ENCODE results near the gene GABRR2. TPM values are rescaled to one million over a fixed set of nuclear protein-coding genes. Genes with fewer than 3 reads are reported as not detected.

GABRR2 gene
- total RNA-seq, 4 donors from 2014 or later = 0.70 to 6.6 (median 2.1) TPM

DNA sequence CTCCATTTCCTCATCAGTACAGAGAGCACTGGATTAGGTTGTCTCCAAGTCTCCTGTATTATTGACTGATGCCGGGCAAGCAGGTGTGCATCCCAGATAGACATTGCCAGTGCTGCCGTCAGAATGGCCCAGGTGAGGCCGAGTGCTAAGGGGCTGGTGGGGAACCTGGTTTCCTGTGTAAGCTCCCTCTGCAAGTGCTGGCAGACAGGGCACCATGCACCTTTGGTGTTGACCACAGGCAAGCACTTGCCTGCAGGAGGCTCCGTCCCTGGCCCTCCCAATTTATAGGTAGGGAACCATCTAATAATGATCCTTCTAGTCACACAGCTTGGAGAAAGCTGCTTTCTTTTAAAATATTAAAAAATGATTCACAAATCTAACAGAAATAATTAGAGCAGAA is 98.7 kb downstream of the GABRR2 start:
- TF ChIP-seq, protein P1, sequence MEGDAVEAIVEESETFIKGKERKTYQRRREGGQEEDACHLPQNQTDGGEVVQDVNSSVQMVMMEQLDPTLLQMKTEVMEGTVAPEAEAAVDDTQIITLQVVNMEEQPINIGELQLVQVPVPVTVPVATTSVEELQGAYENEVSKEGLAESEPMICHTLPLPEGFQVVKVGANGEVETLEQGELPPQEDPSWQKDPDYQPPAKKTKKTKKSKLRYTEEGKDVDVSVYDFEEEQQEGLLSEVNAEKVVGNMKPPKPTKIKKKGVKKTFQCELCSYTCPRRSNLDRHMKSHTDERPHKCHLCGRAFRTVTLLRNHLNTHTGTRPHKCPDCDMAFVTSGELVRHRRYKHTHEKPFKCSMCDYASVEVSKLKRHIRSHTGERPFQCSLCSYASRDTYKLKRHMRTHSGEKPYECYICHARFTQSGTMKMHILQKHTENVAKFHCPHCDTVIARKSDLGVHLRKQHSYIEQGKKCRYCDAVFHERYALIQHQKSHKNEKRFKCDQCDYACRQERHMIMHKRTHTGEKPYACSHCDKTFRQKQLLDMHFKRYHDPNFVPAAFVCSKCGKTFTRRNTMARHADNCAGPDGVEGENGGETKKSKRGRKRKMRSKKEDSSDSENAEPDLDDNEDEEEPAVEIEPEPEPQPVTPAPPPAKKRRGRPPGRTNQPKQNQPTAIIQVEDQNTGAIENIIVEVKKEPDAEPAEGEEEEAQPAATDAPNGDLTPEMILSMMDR (IDR thresholded peaks at IDR 0.05) = no peak
- TF ChIP-seq POLR2A (IDR thresholded peaks at IDR 0.05) = no peak
- Histone ChIP-seq H3K9me3 (no peaks in the 10 kb centered on the region), H3K4me3 (no peak overlapping the region), H3K27me3 (no peaks in the 10 kb centered on the region), H3K36me3 (no peaks in the 10 kb centered on the region), H3K4me1 (no peaks in the 10 kb centered on the region), H3K27ac (no peak overlapping the region)
- DNase-seq = no peak

GRCh38 chr6:89215391-89215790 is 99.7 kb downstream of the GABRR2 start:
- no peaks in the 10 kb centered on the region for H3K9me3 ChIP-seq
- no peaks in the 10 kb centered on the region for H3K36me3 ChIP-seq
- no peak for TF ChIP-seq POLR2A (IDR thresholded peaks at IDR 0.05)
- H3K27me3 ChIP-seq = no peaks in the 10 kb centered on the region
- DNase-seq = no peak
- no peak overlapping the region for H3K4me3 ChIP-seq
- H3K4me1 ChIP-seq = no peaks in the 10 kb centered on the region
- H3K27ac ChIP-seq = no peak overlapping the region

DNA sequence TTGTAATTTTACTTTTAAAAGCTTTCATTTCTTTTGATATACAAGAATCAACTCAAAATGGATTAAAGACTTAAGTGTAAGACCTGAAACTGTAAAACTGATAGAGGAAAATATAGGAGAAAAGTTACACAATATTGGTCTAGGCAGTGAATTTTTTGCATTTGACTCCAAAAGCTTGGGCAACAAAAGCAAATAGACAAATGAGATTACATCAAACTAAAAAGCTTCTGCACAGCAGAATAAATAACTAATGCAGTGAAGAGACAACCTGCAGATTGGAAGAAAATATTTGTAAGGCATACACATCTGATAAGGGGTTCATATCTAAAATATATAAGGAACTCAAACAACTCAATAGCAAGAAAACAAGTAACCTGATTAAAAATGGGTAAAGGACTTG is 100.9 kb downstream of the GABRR2 start:
- TF ChIP-seq POLR2A (IDR thresholded peaks at IDR 0.05) = no peak
- TF ChIP-seq, protein P1 (IDR thresholded peaks at IDR 0.05) = no peak
- Histone ChIP-seq H3K27ac (no peak overlapping the region), H3K4me3 (no peak overlapping the region), H3K36me3 (no peaks in the 10 kb centered on the region), H3K4me1 (no peaks in the 10 kb centered on the region), H3K9me3 (no peaks in the 10 kb centered on the region), H3K27me3 (no peaks in the 10 kb centered on the region)
- no peak for DNase-seq

DNA sequence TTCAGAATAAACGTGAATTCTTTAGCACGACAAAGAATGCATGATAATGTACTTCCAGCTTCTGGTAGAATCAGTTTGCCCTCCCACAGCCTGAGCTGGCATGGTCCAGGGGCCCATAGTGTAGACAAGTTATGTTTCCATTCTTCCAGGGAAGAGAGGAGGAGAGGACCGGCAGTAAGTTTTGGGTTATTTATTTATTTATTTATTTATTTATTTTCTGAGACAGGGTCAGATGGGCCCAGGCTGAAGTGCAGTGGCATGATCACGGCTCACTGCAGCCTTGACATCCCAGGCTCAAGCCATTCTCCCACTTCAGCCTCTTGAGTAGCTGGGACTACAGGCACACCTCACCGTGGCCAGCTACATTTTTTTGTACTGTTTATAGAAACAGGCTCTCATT is 102.6 kb downstream of the GABRR2 start:
- no peak overlapping the region for H3K4me3 ChIP-seq
- TF ChIP-seq, protein P1 (IDR thresholded peaks at IDR 0.05) = no peak
- no peak for TF ChIP-seq POLR2A (IDR thresholded peaks at IDR 0.05)
- H3K9me3 ChIP-seq = no peaks in the 10 kb centered on the region
- no peaks in the 10 kb centered on the region for H3K36me3 ChIP-seq
- no peak for DNase-seq
- H3K4me1 ChIP-seq = no peaks in the 10 kb centered on the region
- H3K27me3 ChIP-seq = no peaks in the 10 kb centered on the region
- H3K27ac ChIP-seq = no peak overlapping the region

- no peak overlapping the region for H3K27ac ChIP-seq
- H3K4me1 ChIP-seq = no peaks in the 10 kb centered on the region
- TF ChIP-seq, protein P1 (IDR thresholded peaks at IDR 0.05) = no peak
- H3K4me3 ChIP-seq = no peak overlapping the region
- H3K9me3 ChIP-seq = no peaks in the 10 kb centered on the region
- no peaks in the 10 kb centered on the region for H3K36me3 ChIP-seq
- DNase-seq = no peak
- no peaks in the 10 kb centered on the region for H3K27me3 ChIP-seq
Observed at GRCh38 chr6:89209457-89209856, 105.6 kb downstream of the GABRR2 start.

- no peaks in the 10 kb centered on the region for H3K4me1 ChIP-seq
- TF ChIP-seq, protein P1 (IDR thresholded peaks at IDR 0.05) = no peak
- no peak for TF ChIP-seq POLR2A (IDR thresholded peaks at IDR 0.05)
- no peak overlapping the region for H3K27ac ChIP-seq
- H3K9me3 ChIP-seq = no peaks in the 10 kb centered on the region
- no peaks in the 10 kb centered on the region for H3K36me3 ChIP-seq
- DNase-seq = no peak
- no peaks in the 10 kb centered on the region for H3K27me3 ChIP-seq
- H3K4me3 ChIP-seq = no peak overlapping the region
Observed at GRCh38 chr6:89208551-89208950, 106.5 kb downstream of the GABRR2 start.

Other genes with a start within 250 kb of the GABRR2 start
- 100 to 1,000 TPM in 3 of 4 donors, 10 to 100 TPM in 1; 97.3 to 176 (median 102) TPM for gene PNRC1, start 234.5 kb downstream of the GABRR2 start, total RNA-seq
- not detected for gene SRSF12, start 197.2 kb downstream of the GABRR2 start, total RNA-seq
- gene PM20D2, start 169.2 kb downstream of the GABRR2 start, total RNA-seq = 10 to 100 TPM in 2 of 4 donors, 1 to 10 TPM in 2; 6.1 to 17.3 (median 9.3) TPM
- gene GABRR1, start 97.9 kb downstream of the GABRR2 start, total RNA-seq = not detected
- gene UBE2J1, start 37.4 kb upstream of the GABRR2 start, total RNA-seq = 10 to 100 TPM; 35.0 to 57.8 (median 44.7) TPM
- gene RRAGD, start 97.0 kb upstream of the GABRR2 start, total RNA-seq = 1 to 10 TPM in 2 of 4 donors, under 1 TPM in 2; 0.53 to 5.0 (median 2.9) TPM
- gene ANKRD6, start 117.9 kb upstream of the GABRR2 start, total RNA-seq = 10 to 100 TPM in 1 of 4 donors, 1 to 10 TPM in 2, under 1 TPM in 1; 0.57 to 11.6 (median 3.0) TPM

All from Peyer's patch (tissue), 4 donors.